ENCODE data around the gene PTPRN2.
A peak's percentile ranks its signal among the peaks of the same experiment; 100 is the strongest.

Gene PTPRN2

GRCh38 chr7:157520249-157520648 lies 1067.4 kb downstream of the PTPRN2 start:
- DNase-seq (ENCODE audit: low spot score), result peak; percentile 9
- H3K27ac ChIP-seq, result no peak overlapping the region
- no peak overlapping the region for H3K4me3 ChIP-seq
- no peak for TF ChIP-seq CTCF (IDR thresholded peaks at IDR 0.05)

GRCh38 chr7:157519798-157520244 lies 1067.8 kb downstream of the PTPRN2 start:
- Histone ChIP-seq H3K4me3 (no peak overlapping the region), H3K27ac (no peak overlapping the region)
- TF ChIP-seq CTCF (IDR thresholded peaks at IDR 0.05), result no peak
- peak; percentile 26 for DNase-seq (ENCODE audit: low spot score)

GRCh38 chr7:157519246-157519645 lies 1068.4 kb downstream of the PTPRN2 start:
- TF ChIP-seq CTCF (IDR thresholded peaks at IDR 0.05), result no peak
- Histone ChIP-seq H3K27ac (no peak overlapping the region), H3K4me3 (no peak overlapping the region)
- no peak for DNase-seq (ENCODE audit: low spot score)

GRCh38 chr7:157518514-157519175 lies 1069.0 kb downstream of the PTPRN2 start:
- TF ChIP-seq CTCF (IDR thresholded peaks at IDR 0.05), result no peak
- H3K27ac ChIP-seq, result no peak overlapping the region
- no peak overlapping the region for H3K4me3 ChIP-seq
- peak; percentile 5 for DNase-seq (ENCODE audit: low spot score)

- no peak for TF ChIP-seq CTCF (IDR thresholded peaks at IDR 0.05)
- Histone ChIP-seq H3K27ac (no peak overlapping the region), H3K4me3 (no peak overlapping the region)
- DNase-seq (ENCODE audit: low spot score), result no peak
Observed at GRCh38 chr7:157517782-157518513, 1069.7 kb downstream of the PTPRN2 start.

GRCh38 chr7:157516911-157517781 lies 1070.5 kb downstream of the PTPRN2 start:
- Histone ChIP-seq H3K4me3 (no peak overlapping the region), H3K27ac (no peak overlapping the region)
- no peak for TF ChIP-seq CTCF (IDR thresholded peaks at IDR 0.05)
- peak; percentile 69 for DNase-seq (ENCODE audit: low spot score)
